HepG2 (cell line): ENCODE data around the gene MOCS1. TPM values are rescaled to one million over a fixed set of nuclear protein-coding genes. Genes with fewer than 3 reads are reported as not detected.

Source experiments
- ATAC-seq: fragments of 200-7000 bp; cut with Tn5 transposase; 3 replicates; pipeline ENCODE4 v1.9.1; 2020; ENCODE audit warnings: mild to moderate bottlenecking, moderate library complexity
- BruUV-seq: library from RNA; stranded (reverse); fragments of 400-500 nt; replicated peaks from 2 replicates; lab custom pipeline; 2021; lab: Mats Ljungman, UMichigan
- CTCF ChIA-PET: fragments of 300-600 bp; formaldehyde crosslinking; extraction: SDS; loops from one replicate; lab custom pipeline; 2021; ENCODE audit warnings: low total read pairs, inconsistent platforms, low intra/inter-chr PET ratio; lab: Yijun Ruan, JAX
- POLR2A ChIA-PET: fragments of 350-600 bp; sonication (Branson Sonifier 250); formaldehyde crosslinking; loops from one replicate; lab custom pipeline; 2020; ENCODE audit warnings: antibody characterized with exemption, inconsistent platforms; lab: Yijun Ruan, JAX
- DNase-seq: peaks from one replicate; pipeline ENCODE4 v3.0.0-alpha.2; 2015; ENCODE audit warnings: low spot score
- FAIRE-seq: peaks from 3 replicates; lab custom pipeline; 2011; peaks lifted over from hg19 to GRCh38; lab: Jason Lieb, UNC
- H2AFZ ChIP-seq: one replicate; pipeline ENCODE4 v1.6.1; 2011; ENCODE audit warnings: low read length, inconsistent platforms
- H3K27ac ChIP-seq: fragments of 300-600 bp; 3 replicates; pipeline ENCODE4 v1.8.0; 2011; ENCODE audit warnings: mixed run types, mild to moderate bottlenecking, mixed read lengths, low read length, inconsistent platforms; ENCODE audit not compliant: insufficient read depth; ENCODE audit errors: extremely low read length
- H3K27me3 ChIP-seq, 2 experiments: fragments of 200-600 bp in 1 of 2; 2 replicates in 1 of 2; 3 replicates in 1 of 2; pipeline versions ENCODE4 v1.6.0 to v1.8.0; 2011; ENCODE audit warnings: low read length in 2 of 2, mild to moderate bottlenecking in 2 of 2, moderate library complexity in 2 of 2, inconsistent platforms in 1 of 2; ENCODE audit not compliant: insufficient read depth in 2 of 2, control insufficient read depth in 1 of 2
- H3K36me3 ChIP-seq, 2 experiments: fragments of 200-600 bp in 1 of 2; replicated peaks in 1 of 2; 2 replicates in 1 of 2; 3 replicates in 1 of 2; pipeline versions ENCODE4 v1.5.1 to v1.8.0; 2011; ENCODE audit warnings: low read length in 2 of 2, inconsistent platforms in 1 of 2; ENCODE audit not compliant: insufficient read depth in 2 of 2, control insufficient read depth in 1 of 2
- H3K4me1 ChIP-seq: 2 replicates; pipeline ENCODE4 v1.5.1; 2012; ENCODE audit warnings: low read length, inconsistent platforms; ENCODE audit not compliant: insufficient read depth
- H3K4me2 ChIP-seq: 2 replicates; pipeline ENCODE4 v1.6.0; 2011; ENCODE audit warnings: low read depth, low read length, inconsistent platforms
- H3K4me3 ChIP-seq, 3 experiments: fragments of 200-600 bp in 1 of 3; sonication (generic), shearing (Covaris generic) in 1 of 3; replicated peaks in 1 of 3; 2 replicates each; pipeline ENCODE4 v1.5.1; 2011 to 2016; ENCODE audit warnings: low read length in 3 of 3, inconsistent platforms in 2 of 3, low read depth in 2 of 3, mild to moderate bottlenecking in 2 of 3, control low read depth in 1 of 3, mixed read lengths in 1 of 3; ENCODE audit not compliant: insufficient read depth in 1 of 3
- H3K79me2 ChIP-seq: one replicate; pipeline ENCODE4 v1.6.1; 2011; ENCODE audit warnings: low read length, inconsistent platforms; ENCODE audit not compliant: insufficient read depth
- H3K9ac ChIP-seq: 2 replicates; pipeline ENCODE4 v1.6.0; 2011; ENCODE audit warnings: mild to moderate bottlenecking, low read depth, low read length, inconsistent platforms; ENCODE audit not compliant: insufficient read depth
- H3K9me3 ChIP-seq: 2 replicates; pipeline ENCODE4 v1.5.1; 2012; ENCODE audit warnings: mild to moderate bottlenecking, low read length
- H4K20me1 ChIP-seq: 2 replicates; pipeline ENCODE4 v1.6.0; 2011; ENCODE audit warnings: inconsistent platforms, mild to moderate bottlenecking, low read length, moderate library complexity; ENCODE audit not compliant: insufficient read depth
- ATF5 ChIP-seq: sonication (generic); formaldehyde crosslinking; IDR thresholded peaks from 2 replicates; pipeline ENCODE4 v1.4.0; 2020; ENCODE audit warnings: mild to moderate bottlenecking, low read depth, missing genetic modification reagents
- ATM ChIP-seq: fragments of 450-650 bp; IDR thresholded peaks from 2 replicates; pipeline ENCODE4 v1.7.1; 2017; ENCODE audit warnings: mild to moderate bottlenecking, borderline replicate concordance
- IRF2 ChIP-seq: IDR thresholded peaks from 2 replicates; pipeline ENCODE4 v1.6.1; 2018; ENCODE audit warnings: missing genetic modification reagents, missing compliant biosample characterization
- KIAA2018 ChIP-seq: sonication (generic); formaldehyde crosslinking; IDR thresholded peaks from 2 replicates; pipeline ENCODE4 v1.5.0; 2020; ENCODE audit warnings: mild to moderate bottlenecking, missing genetic modification reagents, borderline replicate concordance
- POGK ChIP-seq: sonication (generic); formaldehyde crosslinking; conservative IDR thresholded peaks from 2 replicates; pipeline ENCODE4 v1.8.0; 2022; ENCODE audit warnings: mild to moderate bottlenecking, moderate library complexity, missing genetic modification reagents
- SKIL ChIP-seq: sonication (generic); formaldehyde crosslinking; IDR thresholded peaks from 2 replicates; pipeline ENCODE4 v1.8.0; 2022; ENCODE audit warnings: missing genetic modification reagents, mild to moderate bottlenecking, moderate library complexity, borderline replicate concordance
- TBX3 ChIP-seq: fragments of 450-650 bp; IDR thresholded peaks from 2 replicates; pipeline ENCODE4 v1.6.1; 2017; ENCODE audit warnings: antibody characterized with exemption, mild to moderate bottlenecking, inconsistent platforms, borderline replicate concordance
- ZBTB43 ChIP-seq: sonication (generic); formaldehyde crosslinking; conservative IDR thresholded peaks from 2 replicates; pipeline ENCODE4 v1.4.0; 2020; ENCODE audit warnings: missing genetic modification reagents
- ZNF7 ChIP-seq: IDR thresholded peaks from 2 replicates; pipeline ENCODE4 v1.6.1; 2016; ENCODE audit warnings: missing biosample characterization, missing genetic modification reagents
- WGBS: methylation state at CpG from one replicate; pipeline ENCODE4 v1.1.6; 2017; ENCODE audit warnings: low lambda C conversion rate; 5-methylcytosine and 5-hydroxymethylcytosine counted together
- in situ Hi-C: cut with HindIII; loops from 2 replicates; pipeline ENCODE4 v1.10.0; 2017; ENCODE audit warnings: low pct_unique_long_range_greater_than_20kb; ENCODE audit not compliant: extremely low pct_ligation_motif_present
- intact Hi-C: fragments of 100-400 bp; cut with micrococcal nuclease; formaldehyde crosslinking; loops from one replicate; pipeline ENCODE4 v1.10.0; 2022; ENCODE audit not compliant: unreplicated experiment
- polyA plus RNA-seq, 8 experiments: library from polyadenylated mRNA; depleted of rRNA in 3 of 8; stranded (reverse) in 7 of 8; unstranded in 1 of 8; fragments of >200 nt; fragmentation: Illumina TruSeq in 4 of 8; extraction: Trizol in 4 of 8; gene quantifications; 2 replicates each; pipeline versions ENCODE4 v1.2.1 to v1.2.3, GENCODE V29; 2011 to 2016; ENCODE audit warnings: low read depth in 4 of 8, missing spikeins in 1 of 8, mixed read lengths in 1 of 8; ENCODE audit not compliant: insufficient read depth in 1 of 8
- total RNA-seq, 5 experiments: library from RNA; depleted of rRNA; stranded (reverse); fragments of >200 nt; fragmentation: Illumina TruSeq; extraction: Trizol; gene quantifications; 2 replicates each; pipeline ENCODE4 v1.2.3, GENCODE V29; 2016; ENCODE audit warnings: low read depth in 1 of 5

The MOCS1 gene
- total and polyA plus RNA-seq, 2 of the 13 experiments (the other 11 are each of a cell fraction or from before 2014, with no cell fraction given), result 5.3 to 11.7 TPM

- Histone ChIP-seq H4K20me1 (no peaks in the 10 kb centered on the region), H2AFZ (no peak overlapping the region), H3K9me3 (no peaks in the 10 kb centered on the region), H3K9ac (no peak overlapping the region), H3K4me1 (peaks cover 29% of the 10 kb centered on the region), H3K27ac (no peak overlapping the region)
- intact Hi-C loops, result no loop called here
- no peak for FAIRE-seq
- CTCF ChIA-PET, result no interaction called here
- no peak for ATAC-seq
- WGBS, result 100% methylated on average over 1 of the region's 1 CpG
- TF ChIP-seq TBX3 (no peak), ATF5 (CRISPR knock-in tag) (no peak), ZBTB43 (CRISPR knock-in tag) (no peak), IRF2 (CRISPR knock-in tag) (no peak), ATM (no peak), ZNF7 (CRISPR knock-in tag) (no peak), POGK (CRISPR knock-in tag) (no peak), KIAA2018 (CRISPR knock-in tag) (no peak), SKIL (CRISPR knock-in tag) (no peak)
- TF ChIP-seq, all 625 proteins: peak for 0
- in situ Hi-C loops, result no loop called here
- no peaks in the 10 kb centered on the region; a peak in 1 of 5 replicates for H3K36me3 ChIP-seq
- no peak overlapping the region for H3K4me3 ChIP-seq
- DNase-seq, result no peak
- H3K27me3 ChIP-seq, result 0 out of 5 replicates have a peak, but pooled peaks cover 0 to 3% of the 10 kb centered on the region in 2 experiments
- POLR2A ChIA-PET, result no interaction called here
- H3K79me2 ChIP-seq, result no peaks in the 10 kb centered on the region
- no TSS peak for BruUV-seq
- no peak overlapping the region for H3K4me2 ChIP-seq
Observed at GRCh38 chr6:39931607-39932006, 2.7 kb downstream of the MOCS1 start.
